SU-DHL-6 (cell line): ENCODE measurements around the gene AKAP1.

Experiments
- EZH2phosphoT487 ChIP-seq: fragments of 200-600 bp; sonication (generic), shearing (Covaris generic); conservative IDR thresholded peaks from 2 replicates; pipeline ENCODE4 v1.6.1; 2018; ENCODE audit warnings: mild to moderate bottlenecking, antibody characterized with exemption, low read length, moderate library complexity, mixed read lengths
- TF ChIP-seq, protein P1 (sequence below): fragments of 200-600 bp; sonication (generic); IDR thresholded peaks from one replicate; pipeline ENCODE4 v1.5.1; 2017; ENCODE audit warnings: antibody characterized with exemption, mild to moderate bottlenecking, low read length, moderate library complexity; ENCODE audit not compliant: insufficient read depth, poor library complexity, severe bottlenecking

DNA sequence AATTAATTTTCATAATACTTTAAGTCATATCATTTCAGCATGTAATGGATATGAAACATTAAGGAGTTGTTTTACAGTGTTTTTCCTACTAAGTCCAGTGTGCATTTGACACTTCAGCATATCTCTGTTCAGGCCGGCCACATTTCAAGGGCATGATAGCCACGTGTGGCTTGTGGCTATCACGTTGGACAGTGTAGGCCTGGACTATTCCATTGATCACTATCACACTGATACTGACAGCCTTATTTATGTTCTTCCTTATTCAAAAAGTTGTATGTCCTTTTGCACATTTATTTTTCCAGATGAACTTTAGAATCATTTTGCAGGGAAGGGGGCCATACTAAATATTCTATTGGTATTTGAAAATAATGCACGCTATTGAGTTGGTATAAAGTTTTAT, 39.0 kb downstream of the AKAP1 start:
- TF ChIP-seq EZH2phosphoT487 = no peak
- TF ChIP-seq, protein P1, sequence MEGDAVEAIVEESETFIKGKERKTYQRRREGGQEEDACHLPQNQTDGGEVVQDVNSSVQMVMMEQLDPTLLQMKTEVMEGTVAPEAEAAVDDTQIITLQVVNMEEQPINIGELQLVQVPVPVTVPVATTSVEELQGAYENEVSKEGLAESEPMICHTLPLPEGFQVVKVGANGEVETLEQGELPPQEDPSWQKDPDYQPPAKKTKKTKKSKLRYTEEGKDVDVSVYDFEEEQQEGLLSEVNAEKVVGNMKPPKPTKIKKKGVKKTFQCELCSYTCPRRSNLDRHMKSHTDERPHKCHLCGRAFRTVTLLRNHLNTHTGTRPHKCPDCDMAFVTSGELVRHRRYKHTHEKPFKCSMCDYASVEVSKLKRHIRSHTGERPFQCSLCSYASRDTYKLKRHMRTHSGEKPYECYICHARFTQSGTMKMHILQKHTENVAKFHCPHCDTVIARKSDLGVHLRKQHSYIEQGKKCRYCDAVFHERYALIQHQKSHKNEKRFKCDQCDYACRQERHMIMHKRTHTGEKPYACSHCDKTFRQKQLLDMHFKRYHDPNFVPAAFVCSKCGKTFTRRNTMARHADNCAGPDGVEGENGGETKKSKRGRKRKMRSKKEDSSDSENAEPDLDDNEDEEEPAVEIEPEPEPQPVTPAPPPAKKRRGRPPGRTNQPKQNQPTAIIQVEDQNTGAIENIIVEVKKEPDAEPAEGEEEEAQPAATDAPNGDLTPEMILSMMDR = no peak
